HL-60 (cell line): ENCODE results near the gene GNAL.

Experiments used
- DNase-seq, 2 experiments: peaks; one replicate each; pipeline ENCODE4 v3.0.0-alpha.2; 2010 to 2020; ENCODE audit warnings: low read depth in 1 of 2, low spot score in 1 of 2
- H3K27ac ChIP-seq: fragments of 250-450 bp; sonication (Bioruptor Pico); replicated peaks from 2 replicates; pipeline ENCODE4 v1.5.1; 2020; ENCODE audit warnings: mild to moderate bottlenecking, moderate library complexity
- H3K27me3 ChIP-seq: fragments of 250-450 bp; sonication (Bioruptor Pico); 2 replicates; pipeline ENCODE4 v1.5.1; 2021; ENCODE audit warnings: mild to moderate bottlenecking, moderate library complexity; ENCODE audit not compliant: insufficient read depth, poor library complexity, severe bottlenecking
- H3K4me3 ChIP-seq: replicated peaks from 2 replicates; pipeline ENCODE4 v1.5.1; 2011; ENCODE audit warnings: mild to moderate bottlenecking, control low read depth, low read length; ENCODE audit not compliant: insufficient read depth
- GABPA ChIP-seq: IDR thresholded peaks from 2 replicates; pipeline ENCODE4 v1.6.1; 2012; ENCODE audit warnings: low read depth
- POLR2AphosphoS5 ChIP-seq: IDR thresholded peaks from 2 replicates; pipeline ENCODE4 v1.6.1; 2012; ENCODE audit warnings: low read depth
- SPI1 ChIP-seq: IDR thresholded peaks from 2 replicates; pipeline ENCODE4 v1.6.1; 2012; ENCODE audit warnings: low read depth, mild to moderate bottlenecking, borderline replicate concordance
- TF ChIP-seq, protein P1 (sequence below): IDR thresholded peaks from one replicate; pipeline ENCODE4 v1.5.1; 2011; ENCODE audit warnings: low read length, control low read depth, inconsistent platforms; ENCODE audit not compliant: insufficient read depth
- TF ChIP-seq, protein P2 (sequence below): IDR thresholded peaks from 2 replicates; pipeline ENCODE4 v1.6.1; 2012; ENCODE audit warnings: low read depth; ENCODE audit not compliant: insufficient replicate concordance

Gene GNAL

DNA sequence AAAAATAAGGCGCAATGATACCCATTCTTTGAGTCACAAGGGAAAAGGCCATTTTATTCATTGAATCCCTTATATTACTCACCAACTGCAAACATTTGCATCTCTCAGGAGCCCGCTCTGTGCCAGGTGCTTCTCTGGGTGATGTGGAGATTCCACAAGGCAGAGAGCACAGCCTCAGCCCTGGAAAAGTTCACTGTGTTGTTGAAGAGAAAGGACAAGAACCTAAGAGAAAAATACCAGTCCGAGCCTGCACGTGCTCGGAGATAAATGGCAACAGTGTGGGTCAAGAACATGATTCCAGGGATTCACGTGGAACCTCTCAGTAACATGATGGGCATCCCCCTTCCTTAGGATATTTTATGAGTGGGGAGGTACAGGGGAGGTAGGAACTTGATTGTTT is 11.8 kb downstream of the GNAL start:
- no peak overlapping the region for H3K27ac ChIP-seq
- DNase-seq = no peak
- TF ChIP-seq, protein P1, sequence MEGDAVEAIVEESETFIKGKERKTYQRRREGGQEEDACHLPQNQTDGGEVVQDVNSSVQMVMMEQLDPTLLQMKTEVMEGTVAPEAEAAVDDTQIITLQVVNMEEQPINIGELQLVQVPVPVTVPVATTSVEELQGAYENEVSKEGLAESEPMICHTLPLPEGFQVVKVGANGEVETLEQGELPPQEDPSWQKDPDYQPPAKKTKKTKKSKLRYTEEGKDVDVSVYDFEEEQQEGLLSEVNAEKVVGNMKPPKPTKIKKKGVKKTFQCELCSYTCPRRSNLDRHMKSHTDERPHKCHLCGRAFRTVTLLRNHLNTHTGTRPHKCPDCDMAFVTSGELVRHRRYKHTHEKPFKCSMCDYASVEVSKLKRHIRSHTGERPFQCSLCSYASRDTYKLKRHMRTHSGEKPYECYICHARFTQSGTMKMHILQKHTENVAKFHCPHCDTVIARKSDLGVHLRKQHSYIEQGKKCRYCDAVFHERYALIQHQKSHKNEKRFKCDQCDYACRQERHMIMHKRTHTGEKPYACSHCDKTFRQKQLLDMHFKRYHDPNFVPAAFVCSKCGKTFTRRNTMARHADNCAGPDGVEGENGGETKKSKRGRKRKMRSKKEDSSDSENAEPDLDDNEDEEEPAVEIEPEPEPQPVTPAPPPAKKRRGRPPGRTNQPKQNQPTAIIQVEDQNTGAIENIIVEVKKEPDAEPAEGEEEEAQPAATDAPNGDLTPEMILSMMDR = no peak
- TF ChIP-seq SPI1 (no peak), POLR2AphosphoS5 (no peak), GABPA (no peak)
- TF ChIP-seq, protein P2, sequence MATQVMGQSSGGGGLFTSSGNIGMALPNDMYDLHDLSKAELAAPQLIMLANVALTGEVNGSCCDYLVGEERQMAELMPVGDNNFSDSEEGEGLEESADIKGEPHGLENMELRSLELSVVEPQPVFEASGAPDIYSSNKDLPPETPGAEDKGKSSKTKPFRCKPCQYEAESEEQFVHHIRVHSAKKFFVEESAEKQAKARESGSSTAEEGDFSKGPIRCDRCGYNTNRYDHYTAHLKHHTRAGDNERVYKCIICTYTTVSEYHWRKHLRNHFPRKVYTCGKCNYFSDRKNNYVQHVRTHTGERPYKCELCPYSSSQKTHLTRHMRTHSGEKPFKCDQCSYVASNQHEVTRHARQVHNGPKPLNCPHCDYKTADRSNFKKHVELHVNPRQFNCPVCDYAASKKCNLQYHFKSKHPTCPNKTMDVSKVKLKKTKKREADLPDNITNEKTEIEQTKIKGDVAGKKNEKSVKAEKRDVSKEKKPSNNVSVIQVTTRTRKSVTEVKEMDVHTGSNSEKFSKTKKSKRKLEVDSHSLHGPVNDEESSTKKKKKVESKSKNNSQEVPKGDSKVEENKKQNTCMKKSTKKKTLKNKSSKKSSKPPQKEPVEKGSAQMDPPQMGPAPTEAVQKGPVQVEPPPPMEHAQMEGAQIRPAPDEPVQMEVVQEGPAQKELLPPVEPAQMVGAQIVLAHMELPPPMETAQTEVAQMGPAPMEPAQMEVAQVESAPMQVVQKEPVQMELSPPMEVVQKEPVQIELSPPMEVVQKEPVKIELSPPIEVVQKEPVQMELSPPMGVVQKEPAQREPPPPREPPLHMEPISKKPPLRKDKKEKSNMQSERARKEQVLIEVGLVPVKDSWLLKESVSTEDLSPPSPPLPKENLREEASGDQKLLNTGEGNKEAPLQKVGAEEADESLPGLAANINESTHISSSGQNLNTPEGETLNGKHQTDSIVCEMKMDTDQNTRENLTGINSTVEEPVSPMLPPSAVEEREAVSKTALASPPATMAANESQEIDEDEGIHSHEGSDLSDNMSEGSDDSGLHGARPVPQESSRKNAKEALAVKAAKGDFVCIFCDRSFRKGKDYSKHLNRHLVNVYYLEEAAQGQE = no peak
- no peak overlapping the region for H3K4me3 ChIP-seq
- H3K27me3 ChIP-seq = peaks cover 6% of the 10 kb centered on the region

DNA sequence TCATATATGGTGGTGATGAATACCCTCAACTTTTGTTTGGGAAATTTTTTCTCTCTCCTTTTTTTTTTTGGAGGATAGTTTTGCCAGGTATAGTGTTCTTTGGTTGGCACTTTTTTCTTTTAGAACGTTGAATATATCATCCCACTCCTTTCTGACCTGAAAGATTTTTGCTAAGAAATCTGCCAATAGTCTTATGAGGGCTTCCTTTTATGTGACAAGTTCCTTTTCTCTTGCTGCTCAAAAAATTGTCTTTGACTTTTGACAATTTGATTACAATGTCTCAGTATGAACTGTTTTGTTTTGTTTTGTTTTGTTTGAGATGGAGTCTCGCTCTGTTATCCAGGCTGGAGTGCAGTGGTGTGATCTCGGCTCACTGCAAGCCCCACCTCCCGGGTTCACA is 21.5 kb downstream of the GNAL start:
- peaks cover 9% of the 10 kb centered on the region for H3K27me3 ChIP-seq
- TF ChIP-seq, protein P2 = no peak
- TF ChIP-seq GABPA (no peak), POLR2AphosphoS5 (no peak)
- H3K27ac ChIP-seq = no peak overlapping the region
- no peak for DNase-seq
- no peak overlapping the region for H3K4me3 ChIP-seq

DNA sequence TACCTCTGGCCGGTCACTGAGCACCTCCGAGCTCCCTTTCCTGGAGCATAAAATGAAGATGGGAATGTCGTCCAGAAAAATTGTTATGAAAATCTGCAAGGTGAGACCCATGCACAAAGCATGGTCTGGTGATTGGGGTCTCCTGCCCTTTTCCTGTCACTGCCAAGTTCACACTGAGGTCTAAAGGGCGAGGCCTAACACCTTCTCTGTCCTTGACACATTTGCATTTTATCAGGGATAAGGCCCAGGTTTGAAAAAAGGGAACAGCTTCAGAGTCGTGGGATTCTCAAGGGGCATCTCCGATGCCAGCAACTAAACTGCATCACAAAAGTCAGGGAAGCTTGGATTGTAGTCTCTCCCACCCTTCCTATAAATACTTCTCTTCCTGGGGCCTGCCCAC is 24.7 kb downstream of the GNAL start:
- Histone ChIP-seq H3K27me3 (peaks cover 5% of the 10 kb centered on the region), H3K27ac (no peak overlapping the region), H3K4me3 (no peak overlapping the region)
- DNase-seq = no peak
- TF ChIP-seq, protein P1 = no peak
- TF ChIP-seq POLR2AphosphoS5 (no peak), SPI1 (no peak), GABPA (no peak)
- TF ChIP-seq, protein P2 = no peak
